ENCODE results near the gene NTNG1.

NTNG1 gene

DNA sequence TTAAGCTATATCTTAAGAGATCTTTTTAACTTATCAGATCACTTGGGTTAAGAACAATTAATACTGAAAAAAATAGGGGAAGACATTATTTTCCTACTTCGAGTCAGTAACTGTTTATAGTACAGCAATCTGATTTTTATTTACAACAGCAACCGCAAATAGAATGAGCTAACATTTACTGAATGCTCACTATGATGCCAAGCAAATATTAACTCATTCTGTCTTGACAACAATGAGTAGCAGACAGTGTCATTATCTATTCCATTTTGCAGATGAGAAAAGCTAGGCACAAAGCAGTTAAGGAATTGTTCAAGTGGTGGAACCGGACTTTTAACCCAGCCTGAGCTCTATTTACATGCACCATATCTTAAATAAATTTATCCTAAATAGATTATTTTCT is 273.7 kb downstream of the NTNG1 start:
- H3K27ac ChIP-seq (replicated peaks): no peak overlapping the region
- no peak for DNase-seq (ENCODE audit: low read depth in 1 of 2, low spot score in 1 of 2)
- TF ChIP-seq, protein P1, sequence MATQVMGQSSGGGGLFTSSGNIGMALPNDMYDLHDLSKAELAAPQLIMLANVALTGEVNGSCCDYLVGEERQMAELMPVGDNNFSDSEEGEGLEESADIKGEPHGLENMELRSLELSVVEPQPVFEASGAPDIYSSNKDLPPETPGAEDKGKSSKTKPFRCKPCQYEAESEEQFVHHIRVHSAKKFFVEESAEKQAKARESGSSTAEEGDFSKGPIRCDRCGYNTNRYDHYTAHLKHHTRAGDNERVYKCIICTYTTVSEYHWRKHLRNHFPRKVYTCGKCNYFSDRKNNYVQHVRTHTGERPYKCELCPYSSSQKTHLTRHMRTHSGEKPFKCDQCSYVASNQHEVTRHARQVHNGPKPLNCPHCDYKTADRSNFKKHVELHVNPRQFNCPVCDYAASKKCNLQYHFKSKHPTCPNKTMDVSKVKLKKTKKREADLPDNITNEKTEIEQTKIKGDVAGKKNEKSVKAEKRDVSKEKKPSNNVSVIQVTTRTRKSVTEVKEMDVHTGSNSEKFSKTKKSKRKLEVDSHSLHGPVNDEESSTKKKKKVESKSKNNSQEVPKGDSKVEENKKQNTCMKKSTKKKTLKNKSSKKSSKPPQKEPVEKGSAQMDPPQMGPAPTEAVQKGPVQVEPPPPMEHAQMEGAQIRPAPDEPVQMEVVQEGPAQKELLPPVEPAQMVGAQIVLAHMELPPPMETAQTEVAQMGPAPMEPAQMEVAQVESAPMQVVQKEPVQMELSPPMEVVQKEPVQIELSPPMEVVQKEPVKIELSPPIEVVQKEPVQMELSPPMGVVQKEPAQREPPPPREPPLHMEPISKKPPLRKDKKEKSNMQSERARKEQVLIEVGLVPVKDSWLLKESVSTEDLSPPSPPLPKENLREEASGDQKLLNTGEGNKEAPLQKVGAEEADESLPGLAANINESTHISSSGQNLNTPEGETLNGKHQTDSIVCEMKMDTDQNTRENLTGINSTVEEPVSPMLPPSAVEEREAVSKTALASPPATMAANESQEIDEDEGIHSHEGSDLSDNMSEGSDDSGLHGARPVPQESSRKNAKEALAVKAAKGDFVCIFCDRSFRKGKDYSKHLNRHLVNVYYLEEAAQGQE (IDR thresholded peaks at IDR 0.05; ENCODE audit: insufficient replicate concordance, low read depth): no peak
- TF ChIP-seq, protein P2, sequence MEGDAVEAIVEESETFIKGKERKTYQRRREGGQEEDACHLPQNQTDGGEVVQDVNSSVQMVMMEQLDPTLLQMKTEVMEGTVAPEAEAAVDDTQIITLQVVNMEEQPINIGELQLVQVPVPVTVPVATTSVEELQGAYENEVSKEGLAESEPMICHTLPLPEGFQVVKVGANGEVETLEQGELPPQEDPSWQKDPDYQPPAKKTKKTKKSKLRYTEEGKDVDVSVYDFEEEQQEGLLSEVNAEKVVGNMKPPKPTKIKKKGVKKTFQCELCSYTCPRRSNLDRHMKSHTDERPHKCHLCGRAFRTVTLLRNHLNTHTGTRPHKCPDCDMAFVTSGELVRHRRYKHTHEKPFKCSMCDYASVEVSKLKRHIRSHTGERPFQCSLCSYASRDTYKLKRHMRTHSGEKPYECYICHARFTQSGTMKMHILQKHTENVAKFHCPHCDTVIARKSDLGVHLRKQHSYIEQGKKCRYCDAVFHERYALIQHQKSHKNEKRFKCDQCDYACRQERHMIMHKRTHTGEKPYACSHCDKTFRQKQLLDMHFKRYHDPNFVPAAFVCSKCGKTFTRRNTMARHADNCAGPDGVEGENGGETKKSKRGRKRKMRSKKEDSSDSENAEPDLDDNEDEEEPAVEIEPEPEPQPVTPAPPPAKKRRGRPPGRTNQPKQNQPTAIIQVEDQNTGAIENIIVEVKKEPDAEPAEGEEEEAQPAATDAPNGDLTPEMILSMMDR (IDR thresholded peaks at IDR 0.05; ENCODE audit: insufficient read depth, low read length): no peak
- TF ChIP-seq POLR2AphosphoS5 (IDR thresholded peaks at IDR 0.05; ENCODE audit: low read depth): no peak
- TF ChIP-seq SPI1 (IDR thresholded peaks at IDR 0.05; ENCODE audit: borderline replicate concordance, low read depth): no peak
- no peak for TF ChIP-seq GABPA (IDR thresholded peaks at IDR 0.05; ENCODE audit: low read depth)
- no peaks in the 10 kb centered on the region for H3K27me3 ChIP-seq (ENCODE audit: insufficient read depth, poor library complexity, severe bottlenecking)
- H3K4me3 ChIP-seq (replicated peaks; ENCODE audit: insufficient read depth, low read length): no peak overlapping the region

DNA sequence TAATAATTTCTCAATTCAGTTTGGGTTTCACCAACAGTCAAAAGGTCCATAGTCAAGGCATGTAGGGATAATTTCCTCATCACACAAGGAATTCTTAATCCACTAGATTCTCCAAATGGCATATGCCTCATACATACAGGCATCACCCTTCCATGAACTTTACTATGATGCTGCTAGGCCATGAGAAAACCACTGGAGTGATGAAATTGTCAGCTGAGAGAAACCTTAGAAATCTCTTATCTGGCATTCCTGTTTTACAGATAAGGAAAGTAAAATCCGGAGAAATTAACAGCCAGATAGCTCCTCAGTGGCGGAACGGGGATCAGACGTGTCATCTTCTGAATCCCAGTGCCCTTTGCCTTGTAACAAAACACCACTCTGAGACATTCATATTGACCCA is 274.4 kb downstream of the NTNG1 start:
- Histone ChIP-seq H3K4me3 (replicated peaks; ENCODE audit: insufficient read depth, low read length) (no peak overlapping the region), H3K27ac (replicated peaks) (no peak overlapping the region), H3K27me3 (ENCODE audit: insufficient read depth, poor library complexity, severe bottlenecking) (no peaks in the 10 kb centered on the region)
- TF ChIP-seq, protein P2 (IDR thresholded peaks at IDR 0.05; ENCODE audit: insufficient read depth, low read length): no peak
- TF ChIP-seq GABPA (IDR thresholded peaks at IDR 0.05; ENCODE audit: low read depth): no peak
- no peak for TF ChIP-seq SPI1 (IDR thresholded peaks at IDR 0.05; ENCODE audit: borderline replicate concordance, low read depth)
- no peak for TF ChIP-seq POLR2AphosphoS5 (IDR thresholded peaks at IDR 0.05; ENCODE audit: low read depth)
- TF ChIP-seq, protein P1 (IDR thresholded peaks at IDR 0.05; ENCODE audit: insufficient replicate concordance, low read depth): no peak
- DNase-seq (ENCODE audit: low read depth in 1 of 2, low spot score in 1 of 2): no peak

DNA sequence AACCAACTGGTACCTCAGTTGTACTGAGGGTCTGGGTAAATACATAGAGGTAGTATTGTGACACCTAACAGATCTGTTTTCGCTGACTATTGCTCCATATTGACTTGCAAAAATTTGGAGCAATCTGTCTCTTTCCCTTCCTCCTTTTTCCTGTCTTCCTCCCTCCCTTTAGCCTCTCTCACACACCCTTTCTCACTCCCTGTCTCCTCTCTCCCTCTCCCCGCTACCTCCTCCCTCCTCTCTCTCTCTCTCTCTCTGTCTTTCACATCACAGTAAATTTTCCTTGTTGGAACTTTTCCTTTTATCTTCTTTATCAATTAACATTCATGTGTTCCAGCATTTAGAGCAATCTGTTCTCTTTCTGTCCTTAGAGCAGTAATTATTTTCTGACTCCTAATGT is 278.2 kb downstream of the NTNG1 start:
- no peak overlapping the region for H3K4me3 ChIP-seq (replicated peaks; ENCODE audit: insufficient read depth, low read length)
- DNase-seq (ENCODE audit: low read depth in 1 of 2, low spot score in 1 of 2): no peak
- no peaks in the 10 kb centered on the region for H3K27me3 ChIP-seq (ENCODE audit: insufficient read depth, poor library complexity, severe bottlenecking)
- no peak overlapping the region for H3K27ac ChIP-seq (replicated peaks)
- TF ChIP-seq POLR2AphosphoS5 (IDR thresholded peaks at IDR 0.05; ENCODE audit: low read depth) (no peak), SPI1 (IDR thresholded peaks at IDR 0.05; ENCODE audit: borderline replicate concordance, low read depth) (no peak), GABPA (IDR thresholded peaks at IDR 0.05; ENCODE audit: low read depth) (no peak)
- TF ChIP-seq, protein P2 (IDR thresholded peaks at IDR 0.05; ENCODE audit: insufficient read depth, low read length): no peak
- TF ChIP-seq, protein P1 (IDR thresholded peaks at IDR 0.05; ENCODE audit: insufficient replicate concordance, low read depth): no peak
